HepG2 (cell line): ENCODE results near the gene JSRP1. TPM values are rescaled to one million over a fixed set of nuclear protein-coding genes. Genes with fewer than 3 reads are reported as not detected.

Experiments used
- AGO2 ChIP-seq: fragments of 200-400 bp; formaldehyde crosslinking; optimal IDR thresholded peaks from 2 replicates; pipeline ENCODE3; 2017; ENCODE audit warnings: mild to moderate bottlenecking, low read depth, low read length, moderate library complexity
- KDM5B ChIP-seq: sonication (generic); formaldehyde crosslinking; IDR thresholded peaks from 2 replicates; pipeline ENCODE4 v1.4.0; 2020; ENCODE audit warnings: missing genetic modification reagents, mild to moderate bottlenecking, borderline replicate concordance
- MAFK ChIP-seq, 2 experiments: IDR thresholded peaks in 1 of 2; conservative IDR thresholded peaks in 1 of 2; 2 replicates each; pipeline ENCODE4 v1.6.1; 2011; ENCODE audit warnings: improper control_type of control experiment in 2 of 2, low read length in 2 of 2
- ZNF569 ChIP-seq: sonication (generic); formaldehyde crosslinking; IDR thresholded peaks from 2 replicates; pipeline ENCODE4 v1.5.0; 2020; ENCODE audit warnings: mild to moderate bottlenecking, missing genetic modification reagents, moderate library complexity, borderline replicate concordance
- polyA plus RNA-seq, 8 experiments: library from polyadenylated mRNA; depleted of rRNA in 3 of 8; stranded (reverse) in 7 of 8; unstranded in 1 of 8; fragments of >200 nt; fragmentation: Illumina TruSeq in 4 of 8; extraction: Trizol in 4 of 8; gene quantifications; 2 replicates each; pipeline versions ENCODE4 v1.2.1 to v1.2.3, GENCODE V29; 2011 to 2016; ENCODE audit warnings: low read depth in 4 of 8, missing spikeins in 1 of 8, mixed read lengths in 1 of 8; ENCODE audit not compliant: insufficient read depth in 1 of 8
- total RNA-seq, 5 experiments: library from RNA; depleted of rRNA; stranded (reverse); fragments of >200 nt; fragmentation: Illumina TruSeq; extraction: Trizol; gene quantifications; 2 replicates each; pipeline ENCODE4 v1.2.3, GENCODE V29; 2016; ENCODE audit warnings: low read depth in 1 of 5
- TF ChIP-seq, protein P1 (sequence below): sonication (generic); formaldehyde crosslinking; IDR thresholded peaks from one replicate; pipeline ENCODE4 v1.5.1; 2020; ENCODE audit warnings: mild to moderate bottlenecking, missing genetic modification reagents; ENCODE audit errors: not compliant biosample characterization
- TF ChIP-seq, protein P2 (sequence below): sonication (generic); formaldehyde crosslinking; IDR thresholded peaks from 2 replicates; pipeline ENCODE4 v1.4.0; 2020; ENCODE audit warnings: missing genetic modification reagents
- TF ChIP-seq, protein P3 (sequence below): sonication (generic); formaldehyde crosslinking; IDR thresholded peaks from 2 replicates; pipeline ENCODE4 v1.8.1; 2023; ENCODE audit warnings: mild to moderate bottlenecking, missing genetic modification reagents
- TF ChIP-seq, protein P4 (sequence below): sonication (generic); formaldehyde crosslinking; IDR thresholded peaks from 2 replicates; pipeline ENCODE4 v1.5.1; 2020; ENCODE audit warnings: mild to moderate bottlenecking, moderate library complexity, missing genetic modification reagents
- TF ChIP-seq, protein P5 (sequence below): sonication (generic); formaldehyde crosslinking; IDR thresholded peaks from 2 replicates; pipeline ENCODE4 v1.5.1; 2020; ENCODE audit warnings: missing genetic modification reagents, mild to moderate bottlenecking, borderline replicate concordance

The JSRP1 gene
- total and polyA plus RNA-seq, 2 of the 13 experiments (the other 11 are each of a cell fraction or from before 2014, with no cell fraction given) = 0.16 to 0.38 TPM

DNA sequence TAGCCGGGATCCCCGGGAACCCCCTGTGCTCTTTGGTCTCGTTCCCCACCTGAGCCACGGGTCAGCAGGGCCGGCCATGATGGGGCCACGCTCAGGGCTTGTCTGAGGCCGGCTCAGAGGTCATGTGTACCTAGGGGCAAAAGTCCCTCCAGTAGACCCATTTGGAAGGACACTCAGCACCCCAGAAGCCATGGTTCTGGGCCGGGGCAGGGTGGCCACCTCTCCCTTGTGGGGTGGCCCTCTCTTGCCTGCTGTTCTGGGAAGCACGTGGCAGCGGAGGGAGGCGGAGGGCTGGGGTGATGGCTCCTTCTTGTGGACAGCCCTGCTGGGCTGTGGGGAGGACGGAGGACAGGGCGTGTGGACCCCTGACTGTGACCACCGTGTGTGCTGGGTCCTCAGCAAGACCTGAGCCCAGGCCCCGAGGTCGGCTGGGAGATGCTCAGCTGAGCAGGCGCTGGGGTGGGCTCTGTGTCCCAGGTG lies 32.2 kb upstream of the JSRP1 start (continued):
- TF ChIP-seq MAFK (conservative IDR thresholded peaks at IDR 0.05 in 1 of 2, IDR thresholded peaks at IDR 0.05 in 1 of 2; ENCODE audit: low read length in 2 of 2) = no peak
- TF ChIP-seq ZNF569 (CRISPR knock-in tag) = no peak
- TF ChIP-seq KDM5B (CRISPR knock-in tag) = peak; percentile 51; the same call in 1 of the 2 replicates
- TF ChIP-seq, protein P1, sequence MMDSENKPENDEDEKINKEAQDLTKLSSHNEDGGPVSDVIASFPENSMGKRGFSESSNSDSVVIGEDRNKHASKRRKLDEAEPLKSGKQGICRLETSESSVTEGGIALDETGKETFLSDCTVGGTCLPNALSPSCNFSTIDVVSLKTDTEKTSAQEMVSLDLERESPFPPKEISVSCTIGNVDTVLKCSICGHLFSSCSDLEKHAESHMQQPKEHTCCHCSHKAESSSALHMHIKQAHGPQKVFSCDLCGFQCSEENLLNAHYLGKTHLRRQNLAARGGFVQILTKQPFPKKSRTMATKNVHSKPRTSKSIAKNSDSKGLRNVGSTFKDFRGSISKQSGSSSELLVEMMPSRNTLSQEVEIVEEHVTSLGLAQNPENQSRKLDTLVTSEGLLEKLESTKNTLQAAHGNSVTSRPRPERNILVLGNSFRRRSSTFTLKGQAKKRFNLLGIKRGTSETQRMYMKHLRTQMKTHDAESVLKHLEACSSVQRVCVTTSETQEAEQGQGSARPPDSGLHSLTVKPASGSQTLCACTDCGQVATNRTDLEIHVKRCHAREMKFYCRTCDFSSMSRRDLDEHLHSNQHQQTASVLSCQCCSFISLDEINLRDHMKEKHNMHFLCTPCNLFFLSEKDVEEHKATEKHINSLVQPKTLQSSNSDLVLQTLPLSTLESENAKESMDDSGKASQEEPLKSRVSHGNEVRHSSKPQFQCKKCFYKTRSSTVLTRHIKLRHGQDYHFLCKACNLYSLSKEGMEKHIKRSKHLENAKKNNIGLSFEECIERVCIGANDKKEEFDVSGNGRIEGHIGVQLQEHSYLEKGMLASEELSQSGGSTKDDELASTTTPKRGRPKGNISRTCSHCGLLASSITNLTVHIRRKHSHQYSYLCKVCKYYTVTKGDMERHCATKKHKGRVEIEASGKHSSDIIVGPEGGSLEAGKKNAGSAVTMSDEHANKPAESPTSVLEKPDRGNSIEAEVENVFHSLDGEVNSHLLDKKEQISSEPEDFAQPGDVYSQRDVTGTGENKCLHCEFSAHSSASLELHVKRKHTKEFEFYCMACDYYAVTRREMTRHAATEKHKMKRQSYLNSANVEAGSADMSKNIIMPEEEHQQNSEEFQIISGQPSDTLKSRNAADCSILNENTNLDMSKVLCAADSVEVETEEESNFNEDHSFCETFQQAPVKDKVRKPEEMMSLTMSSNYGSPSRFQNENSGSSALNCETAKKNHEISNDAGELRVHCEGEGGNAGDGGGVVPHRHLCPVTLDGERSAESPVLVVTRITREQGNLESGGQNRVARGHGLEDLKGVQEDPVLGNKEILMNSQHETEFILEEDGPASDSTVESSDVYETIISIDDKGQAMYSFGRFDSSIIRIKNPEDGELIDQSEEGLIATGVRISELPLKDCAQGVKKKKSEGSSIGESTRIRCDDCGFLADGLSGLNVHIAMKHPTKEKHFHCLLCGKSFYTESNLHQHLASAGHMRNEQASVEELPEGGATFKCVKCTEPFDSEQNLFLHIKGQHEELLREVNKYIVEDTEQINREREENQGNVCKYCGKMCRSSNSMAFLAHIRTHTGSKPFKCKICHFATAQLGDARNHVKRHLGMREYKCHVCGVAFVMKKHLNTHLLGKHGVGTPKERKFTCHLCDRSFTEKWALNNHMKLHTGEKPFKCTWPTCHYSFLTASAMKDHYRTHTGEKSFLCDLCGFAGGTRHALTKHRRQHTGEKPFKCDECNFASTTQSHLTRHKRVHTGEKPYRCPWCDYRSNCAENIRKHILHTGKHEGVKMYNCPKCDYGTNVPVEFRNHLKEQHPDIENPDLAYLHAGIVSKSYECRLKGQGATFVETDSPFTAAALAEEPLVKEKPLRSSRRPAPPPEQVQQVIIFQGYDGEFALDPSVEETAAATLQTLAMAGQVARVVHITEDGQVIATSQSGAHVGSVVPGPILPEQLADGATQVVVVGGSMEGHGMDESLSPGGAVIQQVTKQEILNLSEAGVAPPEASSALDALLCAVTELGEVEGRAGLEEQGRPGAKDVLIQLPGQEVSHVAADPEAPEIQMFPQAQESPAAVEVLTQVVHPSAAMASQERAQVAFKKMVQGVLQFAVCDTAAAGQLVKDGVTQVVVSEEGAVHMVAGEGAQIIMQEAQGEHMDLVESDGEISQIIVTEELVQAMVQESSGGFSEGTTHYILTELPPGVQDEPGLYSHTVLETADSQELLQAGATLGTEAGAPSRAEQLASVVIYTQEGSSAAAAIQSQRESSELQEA = no peak
- TF ChIP-seq, protein P2, sequence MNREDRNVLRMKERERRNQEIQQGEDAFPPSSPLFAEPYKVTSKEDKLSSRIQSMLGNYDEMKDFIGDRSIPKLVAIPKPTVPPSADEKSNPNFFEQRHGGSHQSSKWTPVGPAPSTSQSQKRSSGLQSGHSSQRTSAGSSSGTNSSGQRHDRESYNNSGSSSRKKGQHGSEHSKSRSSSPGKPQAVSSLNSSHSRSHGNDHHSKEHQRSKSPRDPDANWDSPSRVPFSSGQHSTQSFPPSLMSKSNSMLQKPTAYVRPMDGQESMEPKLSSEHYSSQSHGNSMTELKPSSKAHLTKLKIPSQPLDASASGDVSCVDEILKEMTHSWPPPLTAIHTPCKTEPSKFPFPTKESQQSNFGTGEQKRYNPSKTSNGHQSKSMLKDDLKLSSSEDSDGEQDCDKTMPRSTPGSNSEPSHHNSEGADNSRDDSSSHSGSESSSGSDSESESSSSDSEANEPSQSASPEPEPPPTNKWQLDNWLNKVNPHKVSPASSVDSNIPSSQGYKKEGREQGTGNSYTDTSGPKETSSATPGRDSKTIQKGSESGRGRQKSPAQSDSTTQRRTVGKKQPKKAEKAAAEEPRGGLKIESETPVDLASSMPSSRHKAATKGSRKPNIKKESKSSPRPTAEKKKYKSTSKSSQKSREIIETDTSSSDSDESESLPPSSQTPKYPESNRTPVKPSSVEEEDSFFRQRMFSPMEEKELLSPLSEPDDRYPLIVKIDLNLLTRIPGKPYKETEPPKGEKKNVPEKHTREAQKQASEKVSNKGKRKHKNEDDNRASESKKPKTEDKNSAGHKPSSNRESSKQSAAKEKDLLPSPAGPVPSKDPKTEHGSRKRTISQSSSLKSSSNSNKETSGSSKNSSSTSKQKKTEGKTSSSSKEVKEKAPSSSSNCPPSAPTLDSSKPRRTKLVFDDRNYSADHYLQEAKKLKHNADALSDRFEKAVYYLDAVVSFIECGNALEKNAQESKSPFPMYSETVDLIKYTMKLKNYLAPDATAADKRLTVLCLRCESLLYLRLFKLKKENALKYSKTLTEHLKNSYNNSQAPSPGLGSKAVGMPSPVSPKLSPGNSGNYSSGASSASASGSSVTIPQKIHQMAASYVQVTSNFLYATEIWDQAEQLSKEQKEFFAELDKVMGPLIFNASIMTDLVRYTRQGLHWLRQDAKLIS (CRISPR knock-in tag) = no peak
- TF ChIP-seq, protein P3, sequence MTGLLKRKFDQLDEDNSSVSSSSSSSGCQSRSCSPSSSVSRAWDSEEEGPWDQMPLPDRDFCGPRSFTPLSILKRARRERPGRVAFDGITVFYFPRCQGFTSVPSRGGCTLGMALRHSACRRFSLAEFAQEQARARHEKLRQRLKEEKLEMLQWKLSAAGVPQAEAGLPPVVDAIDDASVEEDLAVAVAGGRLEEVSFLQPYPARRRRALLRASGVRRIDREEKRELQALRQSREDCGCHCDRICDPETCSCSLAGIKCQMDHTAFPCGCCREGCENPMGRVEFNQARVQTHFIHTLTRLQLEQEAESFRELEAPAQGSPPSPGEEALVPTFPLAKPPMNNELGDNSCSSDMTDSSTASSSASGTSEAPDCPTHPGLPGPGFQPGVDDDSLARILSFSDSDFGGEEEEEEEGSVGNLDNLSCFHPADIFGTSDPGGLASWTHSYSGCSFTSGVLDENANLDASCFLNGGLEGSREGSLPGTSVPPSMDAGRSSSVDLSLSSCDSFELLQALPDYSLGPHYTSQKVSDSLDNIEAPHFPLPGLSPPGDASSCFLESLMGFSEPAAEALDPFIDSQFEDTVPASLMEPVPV (CRISPR knock-in tag) = peak; percentile 41; the same call in 1 of the 2 replicates
- TF ChIP-seq, protein P4, sequence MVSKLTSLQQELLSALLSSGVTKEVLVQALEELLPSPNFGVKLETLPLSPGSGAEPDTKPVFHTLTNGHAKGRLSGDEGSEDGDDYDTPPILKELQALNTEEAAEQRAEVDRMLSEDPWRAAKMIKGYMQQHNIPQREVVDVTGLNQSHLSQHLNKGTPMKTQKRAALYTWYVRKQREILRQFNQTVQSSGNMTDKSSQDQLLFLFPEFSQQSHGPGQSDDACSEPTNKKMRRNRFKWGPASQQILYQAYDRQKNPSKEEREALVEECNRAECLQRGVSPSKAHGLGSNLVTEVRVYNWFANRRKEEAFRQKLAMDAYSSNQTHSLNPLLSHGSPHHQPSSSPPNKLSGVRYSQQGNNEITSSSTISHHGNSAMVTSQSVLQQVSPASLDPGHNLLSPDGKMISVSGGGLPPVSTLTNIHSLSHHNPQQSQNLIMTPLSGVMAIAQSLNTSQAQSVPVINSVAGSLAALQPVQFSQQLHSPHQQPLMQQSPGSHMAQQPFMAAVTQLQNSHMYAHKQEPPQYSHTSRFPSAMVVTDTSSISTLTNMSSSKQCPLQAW (CRISPR knock-in tag) = 0 out of 2 replicates have a peak, but pooled peaks have one; percentile 72
- TF ChIP-seq AGO2 = no peak
- TF ChIP-seq, protein P5, sequence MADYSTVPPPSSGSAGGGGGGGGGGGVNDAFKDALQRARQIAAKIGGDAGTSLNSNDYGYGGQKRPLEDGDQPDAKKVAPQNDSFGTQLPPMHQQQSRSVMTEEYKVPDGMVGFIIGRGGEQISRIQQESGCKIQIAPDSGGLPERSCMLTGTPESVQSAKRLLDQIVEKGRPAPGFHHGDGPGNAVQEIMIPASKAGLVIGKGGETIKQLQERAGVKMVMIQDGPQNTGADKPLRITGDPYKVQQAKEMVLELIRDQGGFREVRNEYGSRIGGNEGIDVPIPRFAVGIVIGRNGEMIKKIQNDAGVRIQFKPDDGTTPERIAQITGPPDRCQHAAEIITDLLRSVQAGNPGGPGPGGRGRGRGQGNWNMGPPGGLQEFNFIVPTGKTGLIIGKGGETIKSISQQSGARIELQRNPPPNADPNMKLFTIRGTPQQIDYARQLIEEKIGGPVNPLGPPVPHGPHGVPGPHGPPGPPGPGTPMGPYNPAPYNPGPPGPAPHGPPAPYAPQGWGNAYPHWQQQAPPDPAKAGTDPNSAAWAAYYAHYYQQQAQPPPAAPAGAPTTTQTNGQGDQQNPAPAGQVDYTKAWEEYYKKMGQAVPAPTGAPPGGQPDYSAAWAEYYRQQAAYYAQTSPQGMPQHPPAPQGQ (CRISPR knock-in tag) = no peak
